CD14-positive monocyte (primary cell): ENCODE measurements around the gene NT5C3B. TPM values are rescaled to one million over a fixed set of nuclear protein-coding genes. Genes with fewer than 3 reads are reported as not detected.

ENCODE experiments used
- DNase-seq, 3 donors: peaks; one replicate each; pipeline ENCODE4 v3.0.0-alpha.2; 2011 to 2022
- H2AFZ ChIP-seq: 2 replicates; pipeline ENCODE4 v1.6.0; 2012; ENCODE audit warnings: mild to moderate bottlenecking, low read depth, low read length, inconsistent platforms; ENCODE audit not compliant: insufficient read depth, poor library complexity, severe bottlenecking
- H3K27ac ChIP-seq, 2 donors: 1 replicate in 1 of 2; 2 replicates in 1 of 2; pipeline ENCODE4 v1.5.1; 2012 to 2013; ENCODE audit warnings: low read length in 2 of 2, control low read depth in 1 of 2, inconsistent platforms in 1 of 2, low read depth in 1 of 2, mild to moderate bottlenecking in 1 of 2
- H3K27me3 ChIP-seq, 2 donors: one replicate each; pipeline versions ENCODE4 v1.6.0 to v1.6.1; 2011 to 2013; ENCODE audit warnings: low read length in 2 of 2; ENCODE audit not compliant: control insufficient read depth in 2 of 2, insufficient read depth in 2 of 2
- H3K36me3 ChIP-seq, 2 donors: replicated peaks in 1 of 2; 1 replicate in 1 of 2; 2 replicates in 1 of 2; pipeline versions ENCODE4 v1.5.1 to v1.6.1; 2012 to 2013; ENCODE audit warnings: low read length in 2 of 2, control low read depth in 1 of 2, inconsistent platforms in 1 of 2, mild to moderate bottlenecking in 1 of 2; ENCODE audit not compliant: insufficient read depth in 2 of 2, control insufficient read depth in 1 of 2
- H3K4me1 ChIP-seq, 2 donors: 1 replicate in 1 of 2; 2 replicates in 1 of 2; pipeline versions ENCODE4 v1.5.1 to v1.6.1; 2012 to 2013; ENCODE audit warnings: low read length in 2 of 2, control low read depth in 1 of 2, inconsistent platforms in 1 of 2, mild to moderate bottlenecking in 1 of 2, moderate library complexity in 1 of 2; ENCODE audit not compliant: insufficient read depth in 2 of 2, control insufficient read depth in 1 of 2
- H3K4me2 ChIP-seq: replicated peaks from 2 replicates; pipeline ENCODE3; 2012; ENCODE audit warnings: low read length, moderate library complexity, mild to moderate bottlenecking; ENCODE audit not compliant: poor library complexity, severe bottlenecking; ENCODE audit errors: extremely low read depth
- H3K4me3 ChIP-seq, 3 experiments: fragments of 200-600 bp in 1 of 3; sonication (generic) in 1 of 3; replicated peaks in 1 of 3; 1 replicate in 2 of 3; 2 replicates in 1 of 3; pipeline ENCODE4 v1.5.1; 2011 to 2013; ENCODE audit warnings: low read length in 3 of 3, mild to moderate bottlenecking in 3 of 3, control low read depth in 2 of 3, low read depth in 2 of 3, inconsistent platforms in 1 of 3, moderate library complexity in 1 of 3
- H3K79me2 ChIP-seq: 2 replicates; pipeline ENCODE4 v1.6.0; 2012; ENCODE audit warnings: mild to moderate bottlenecking, control low read depth, inconsistent platforms, low read length, moderate library complexity; ENCODE audit not compliant: insufficient read depth
- H3K9ac ChIP-seq: 2 replicates; pipeline ENCODE4 v1.6.0; 2017; ENCODE audit warnings: low read length, mild to moderate bottlenecking; ENCODE audit not compliant: insufficient read depth, poor library complexity, severe bottlenecking
- H3K9me3 ChIP-seq, 2 donors: replicated peaks in 1 of 2; 1 replicate in 1 of 2; 2 replicates in 1 of 2; pipeline versions ENCODE4 v1.5.1 to v1.6.1; 2012 to 2013; ENCODE audit warnings: low read length in 2 of 2, control low read depth in 1 of 2; ENCODE audit not compliant: control insufficient read depth in 1 of 2, insufficient read depth in 1 of 2
- H4K20me1 ChIP-seq: 2 replicates; pipeline ENCODE4 v1.6.0; 2012; ENCODE audit warnings: mild to moderate bottlenecking, low read length, control low read depth, moderate library complexity; ENCODE audit not compliant: insufficient read depth
- H3K27ac Mint-ChIP-seq, 7 donors: one replicate each; pipeline ENCODE4 v1.8.0; 2020; ENCODE audit warnings: mild to moderate bottlenecking in 7 of 7, mixed read lengths in 7 of 7, moderate library complexity in 6 of 7, inconsistent platforms in 2 of 7
- H3K27me3 Mint-ChIP-seq, 3 donors: one replicate each; pipeline ENCODE4 v1.8.0; 2021 to 2022; ENCODE audit warnings: low read depth in 3 of 3, mild to moderate bottlenecking in 3 of 3, mixed read lengths in 3 of 3, moderate library complexity in 3 of 3, inconsistent platforms in 1 of 3
- H3K36me3 Mint-ChIP-seq, 2 donors: one replicate each; pipeline ENCODE4 v1.8.0; 2020; ENCODE audit warnings: mixed read lengths in 2 of 2, inconsistent platforms in 1 of 2, mild to moderate bottlenecking in 1 of 2
- H3K4me1 Mint-ChIP-seq: one replicate; pipeline ENCODE4 v1.8.0; 2020; ENCODE audit warnings: mild to moderate bottlenecking, mixed read lengths
- H3K4me3 Mint-ChIP-seq, 2 donors: one replicate each; pipeline ENCODE4 v1.8.0; 2020; ENCODE audit warnings: mild to moderate bottlenecking in 2 of 2, mixed read lengths in 2 of 2, moderate library complexity in 1 of 2
- H3K9me3 Mint-ChIP-seq, 7 donors: one replicate each; pipeline ENCODE4 v1.8.0; 2020 to 2022; ENCODE audit warnings: mixed read lengths in 7 of 7, mild to moderate bottlenecking in 6 of 7, moderate library complexity in 6 of 7, inconsistent platforms in 2 of 7
- WGBS: methylation state at CpG from one replicate; pipeline ENCODE4 v1.1.5; 2013; ENCODE audit warnings: missing lambda C conversion rate; ENCODE audit not compliant: insufficient coverage; 5-methylcytosine and 5-hydroxymethylcytosine counted together
- intact Hi-C, 2 donors: fragments of 100-400 bp; cut with micrococcal nuclease; formaldehyde crosslinking; loops; one replicate each; pipeline versions ENCODE4 v1.15.0 to v1.15.1; 2023
- polyA plus RNA-seq, 3 donors: library from polyadenylated mRNA; depleted of rRNA in 1 of 3; unstranded in 2 of 3; stranded (reverse) in 1 of 3; fragments of 300-500 nt in 2 of 3; fragments of >200 nt in 1 of 3; fragmentation: Illumina TruSeq in 2 of 3; gene quantifications; 1 replicate in 2 of 3; 2 replicates in 1 of 3; pipeline ENCODE4 v1.2.3, GENCODE V29; 2012 to 2021
- TF ChIP-seq, protein P1 (sequence below): fragments of 200-600 bp; IDR thresholded peaks from one replicate; pipeline ENCODE4 v1.8.0; 2022; ENCODE audit warnings: antibody characterized with exemption, mild to moderate bottlenecking

The NT5C3B gene
- polyA plus RNA-seq, 3 donors: 11.5 to 14.2 (median 13.5) TPM

DNA sequence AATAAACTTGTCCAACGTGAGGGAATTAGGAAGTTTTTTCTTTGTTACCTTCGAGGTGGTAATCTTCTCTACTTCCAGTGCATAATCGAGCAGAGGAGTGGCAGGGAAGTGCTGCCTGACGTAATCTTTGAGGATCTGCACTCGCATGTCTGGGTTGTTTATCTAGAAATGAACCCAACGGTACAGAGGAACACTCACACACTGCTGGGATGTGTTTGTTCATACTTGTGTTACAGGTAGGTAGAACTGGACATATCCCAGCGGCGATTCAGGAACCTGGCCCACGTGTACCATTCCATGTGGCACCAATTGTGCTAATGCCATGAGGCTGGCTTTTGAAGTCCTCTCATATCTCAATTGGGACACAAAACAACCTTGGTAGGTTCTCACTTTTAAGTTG is 33.4 kb upstream of the NT5C3B start:
- H3K27ac Mint-ChIP-seq: peak overlapping the region in 1 of 7 donors; percentile 76
- H3K9ac ChIP-seq: no peak overlapping the region
- WGBS: 90% methylated on average over 3 of the region's 9 CpGs
- H3K9me3 ChIP-seq: no peaks in the 10 kb centered on the region
- H3K36me3 ChIP-seq: peaks cover 64 to 76% of the 10 kb centered on the region in 2 donors
- H2AFZ ChIP-seq: no peak overlapping the region
- no peak overlapping the region for H3K4me2 ChIP-seq
- H3K27ac ChIP-seq: no peak overlapping the region
- H3K4me3 Mint-ChIP-seq: no peak overlapping the region
- intact Hi-C loops: no loop called here
- H4K20me1 ChIP-seq: no peaks in the 10 kb centered on the region
- peaks cover 7% of the 10 kb centered on the region for H3K79me2 ChIP-seq
- H3K4me1 Mint-ChIP-seq: peaks cover 4% of the 10 kb centered on the region
- no peak for DNase-seq
- no peaks in the 10 kb centered on the region for H3K27me3 ChIP-seq
- no peaks in the 10 kb centered on the region for H3K27me3 Mint-ChIP-seq
- no peak overlapping the region for H3K4me3 ChIP-seq
- H3K9me3 Mint-ChIP-seq: no peaks in the 10 kb centered on the region
- peaks cover 68 to 73% of the 10 kb centered on the region in 2 donors for H3K36me3 Mint-ChIP-seq
- TF ChIP-seq, protein P1, sequence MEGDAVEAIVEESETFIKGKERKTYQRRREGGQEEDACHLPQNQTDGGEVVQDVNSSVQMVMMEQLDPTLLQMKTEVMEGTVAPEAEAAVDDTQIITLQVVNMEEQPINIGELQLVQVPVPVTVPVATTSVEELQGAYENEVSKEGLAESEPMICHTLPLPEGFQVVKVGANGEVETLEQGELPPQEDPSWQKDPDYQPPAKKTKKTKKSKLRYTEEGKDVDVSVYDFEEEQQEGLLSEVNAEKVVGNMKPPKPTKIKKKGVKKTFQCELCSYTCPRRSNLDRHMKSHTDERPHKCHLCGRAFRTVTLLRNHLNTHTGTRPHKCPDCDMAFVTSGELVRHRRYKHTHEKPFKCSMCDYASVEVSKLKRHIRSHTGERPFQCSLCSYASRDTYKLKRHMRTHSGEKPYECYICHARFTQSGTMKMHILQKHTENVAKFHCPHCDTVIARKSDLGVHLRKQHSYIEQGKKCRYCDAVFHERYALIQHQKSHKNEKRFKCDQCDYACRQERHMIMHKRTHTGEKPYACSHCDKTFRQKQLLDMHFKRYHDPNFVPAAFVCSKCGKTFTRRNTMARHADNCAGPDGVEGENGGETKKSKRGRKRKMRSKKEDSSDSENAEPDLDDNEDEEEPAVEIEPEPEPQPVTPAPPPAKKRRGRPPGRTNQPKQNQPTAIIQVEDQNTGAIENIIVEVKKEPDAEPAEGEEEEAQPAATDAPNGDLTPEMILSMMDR: no peak
- H3K4me1 ChIP-seq: peaks cover 5 to 10% of the 10 kb centered on the region in 2 donors

DNA sequence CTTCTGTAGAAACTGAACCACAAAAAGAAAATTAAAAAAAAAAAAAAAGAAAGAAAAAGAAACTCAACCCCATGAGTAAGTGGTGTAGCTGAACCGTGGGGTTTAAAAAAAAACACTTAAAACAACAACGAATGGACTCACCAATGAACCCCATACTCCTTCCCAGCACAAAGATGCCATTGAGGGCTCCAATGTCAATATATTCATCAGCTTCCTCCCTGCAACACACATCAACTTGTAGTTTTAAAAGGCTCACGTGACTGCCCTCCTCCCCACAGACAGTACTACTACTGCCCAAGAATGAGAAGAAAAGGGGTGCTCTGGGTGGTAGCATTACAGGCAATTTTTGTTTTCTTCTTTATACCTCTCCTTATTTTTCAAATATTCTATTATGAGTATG is 32.5 kb upstream of the NT5C3B start:
- H4K20me1 ChIP-seq: peaks cover 4% of the 10 kb centered on the region
- H3K36me3 ChIP-seq: peaks cover 56 to 67% of the 10 kb centered on the region in 2 donors
- peaks cover 63 to 65% of the 10 kb centered on the region in 2 donors for H3K36me3 Mint-ChIP-seq
- H3K4me3 ChIP-seq: no peak overlapping the region
- no CpG with 5 or more reads among the region's 3 CpGs for WGBS
- peaks cover 4% of the 10 kb centered on the region for H3K4me1 Mint-ChIP-seq
- H3K79me2 ChIP-seq: peaks cover 16% of the 10 kb centered on the region
- no peak overlapping the region for H3K27ac Mint-ChIP-seq
- no peaks in the 10 kb centered on the region for H3K27me3 ChIP-seq
- no peaks in the 10 kb centered on the region for H3K9me3 Mint-ChIP-seq
- H2AFZ ChIP-seq: no peak overlapping the region
- peaks cover 14 to 19% of the 10 kb centered on the region in 2 donors for H3K4me1 ChIP-seq
- H3K27me3 Mint-ChIP-seq: no peaks in the 10 kb centered on the region
- DNase-seq: no peak
- H3K4me2 ChIP-seq: no peak overlapping the region
- H3K9ac ChIP-seq: no peak overlapping the region
- H3K9me3 ChIP-seq: no peaks in the 10 kb centered on the region
- H3K4me3 Mint-ChIP-seq: no peak overlapping the region
- H3K27ac ChIP-seq: no peak overlapping the region
- intact Hi-C loops: no loop called here
- TF ChIP-seq, protein P1: no peak
